Esophagus muscularis mucosa (tissue), 4 donors: ENCODE data around the gene MTOR. TPM values are rescaled to one million over a fixed set of nuclear protein-coding genes. Genes with fewer than 3 reads are reported as not detected.

Experiments
- DNase-seq: peaks from one replicate; pipeline ENCODE4 v3.0.0-alpha.2; 2017; ENCODE audit errors: extremely low spot score
- H3K27ac ChIP-seq, 4 donors: fragments of 200-600 bp; sonication (generic); replicated peaks in 1 of 4; 1 replicate in 3 of 4; 2 replicates in 1 of 4; pipeline ENCODE4 v1.5.1; 2016 to 2019; ENCODE audit warnings: mild to moderate bottlenecking in 1 of 4
- H3K27me3 ChIP-seq, 4 donors: fragments of 200-600 bp; sonication (generic); one replicate each; pipeline versions ENCODE4 v1.5.1 to v1.6.0; 2016 to 2019
- H3K36me3 ChIP-seq, 4 donors: fragments of 200-600 bp; sonication (generic); one replicate each; pipeline ENCODE4 v1.5.1; 2016 to 2019
- H3K4me1 ChIP-seq, 4 donors: fragments of 200-600 bp; sonication (generic); one replicate each; pipeline ENCODE4 v1.5.1; 2016 to 2019
- H3K4me3 ChIP-seq, 4 donors: fragments of 200-600 bp; sonication (generic); 1 replicate in 2 of 4; 2 replicates in 2 of 4; pipeline ENCODE4 v1.5.1; 2016 to 2019; ENCODE audit warnings: mild to moderate bottlenecking in 4 of 4, moderate library complexity in 1 of 4
- H3K9me3 ChIP-seq, 4 donors: fragments of 200-600 bp; sonication (generic); 1 replicate in 3 of 4; 2 replicates in 1 of 4; pipeline ENCODE4 v1.5.1; 2016 to 2019
- CTCF ChIP-seq, 3 experiments: fragments of 200-600 bp in 2 of 3; fragments of 450-650 bp in 1 of 3; sonication (generic) in 2 of 3; IDR thresholded peaks; one replicate each; pipeline ENCODE4 v1.5.1; 2017 to 2019; ENCODE audit warnings: antibody characterized with exemption in 3 of 3, mild to moderate bottlenecking in 2 of 3, moderate library complexity in 1 of 3
- EP300 ChIP-seq: sonication (generic); formaldehyde crosslinking; IDR thresholded peaks from one replicate; pipeline ENCODE4 v1.6.1; 2017; ENCODE audit warnings: antibody characterized with exemption
- POLR2A ChIP-seq: fragments of 450-650 bp; IDR thresholded peaks from one replicate; pipeline ENCODE4 v1.6.1; 2017; ENCODE audit warnings: antibody characterized with exemption, moderate library complexity, mild to moderate bottlenecking, low read depth
- POLR2AphosphoS5 ChIP-seq, 2 donors: sonication (generic); formaldehyde crosslinking; IDR thresholded peaks; one replicate each; pipeline ENCODE4 v1.6.1; 2017; ENCODE audit warnings: antibody characterized with exemption in 2 of 2
- WGBS: methylation state at CpG from one replicate; pipeline ENCODE4 v1.1.5; 2018; 5-methylcytosine and 5-hydroxymethylcytosine counted together
- intact Hi-C: fragments of 100-400 bp; cut with DNase I; formaldehyde crosslinking; loops from one replicate; pipeline ENCODE4 v1.15.1; 2023
- total RNA-seq, 4 donors: library from RNA; depleted of rRNA; stranded (reverse); fragments of >200 nt; gene quantifications; one replicate each; pipeline versions ENCODE4 v1.1.0 to v1.2.1, GENCODE V29; 2016

The MTOR gene
- total RNA-seq, 4 donors from 2014 or later, result 33.6 to 51.1 (median 41.0) TPM

GRCh38 chr1:11125931-11126330 is 136.4 kb downstream of the MTOR start:
- intact Hi-C loops, result no loop called here
- no peak for DNase-seq
- no peak overlapping the region for H3K27ac ChIP-seq

GRCh38 chr1:11124965-11125364 is 137.4 kb downstream of the MTOR start:
- WGBS, result 89% methylated on average over 3 of the region's 3 CpGs
- H3K4me3 ChIP-seq, result no peak overlapping the region
- H3K27me3 ChIP-seq, result no peaks in the 10 kb centered on the region
- H3K4me1 ChIP-seq, result no peaks in the 10 kb centered on the region
- no peak overlapping the region for H3K27ac ChIP-seq
- no peak for TF ChIP-seq CTCF (IDR thresholded peaks at IDR 0.05)
- TF ChIP-seq POLR2AphosphoS5 (IDR thresholded peaks at IDR 0.05), result no peak
- TF ChIP-seq EP300, result no peak
- no peaks in the 10 kb centered on the region for H3K9me3 ChIP-seq
- DNase-seq, result no peak
- H3K36me3 ChIP-seq, result peaks cover 87 to 100% (median 98%) of the 10 kb centered on the region in 4 donors
- intact Hi-C loops, result no loop called here

More at GRCh38 chr1:11125931-11126330, 136.4 kb downstream of the MTOR start:
- H3K9me3 ChIP-seq, result no peaks in the 10 kb centered on the region
- peaks cover 87 to 100% (median 98%) of the 10 kb centered on the region in 4 donors for H3K36me3 ChIP-seq
- TF ChIP-seq POLR2AphosphoS5 (IDR thresholded peaks at IDR 0.05) (no peak), CTCF (IDR thresholded peaks at IDR 0.05) (no peak), POLR2A (no peak), EP300 (no peak)
- H3K27me3 ChIP-seq, result no peaks in the 10 kb centered on the region
- no peaks in the 10 kb centered on the region for H3K4me1 ChIP-seq
- WGBS, result 87% methylated on average over 5 of the region's 5 CpGs
- no peak overlapping the region for H3K4me3 ChIP-seq

- H3K27ac ChIP-seq, result no peak overlapping the region
- TF ChIP-seq EP300, result no peak
- no peak for TF ChIP-seq CTCF (IDR thresholded peaks at IDR 0.05)
- TF ChIP-seq POLR2AphosphoS5 (IDR thresholded peaks at IDR 0.05), result no peak
- no peak for TF ChIP-seq POLR2A
- H3K9me3 ChIP-seq, result no peaks in the 10 kb centered on the region
- DNase-seq, result no peak
- no peak overlapping the region for H3K4me3 ChIP-seq
- WGBS, result 100% methylated on average over 2 of the region's 2 CpGs
- H3K36me3 ChIP-seq, result peaks cover 50 to 97% (median 88%) of the 10 kb centered on the region in 4 donors
- intact Hi-C loops, result loop anchor here (10.0 kb wide), 1 partner anchor 68 kb away; the partner anchor contains the start of gene ANGPTL7
- no peaks in the 10 kb centered on the region for H3K4me1 ChIP-seq
- no peaks in the 10 kb centered on the region for H3K27me3 ChIP-seq
These were observed 146.0 kb downstream of the MTOR start for GRCh38 chr1:11116318-11116717.

GRCh38 chr1:11114966-11115365 is 147.4 kb downstream of the MTOR start:
- Histone ChIP-seq H3K4me3 (no peak overlapping the region), H3K4me1 (no peaks in the 10 kb centered on the region), H3K27ac (no peak overlapping the region), H3K36me3 (peaks cover 37 to 97% (median 85%) of the 10 kb centered on the region in 4 donors), H3K9me3 (no peaks in the 10 kb centered on the region), H3K27me3 (no peaks in the 10 kb centered on the region)
- intact Hi-C loops, result loop anchor here (10.0 kb wide), 1 partner anchor 70 kb away; the partner anchor contains the start of gene ANGPTL7
- no peak for DNase-seq
- TF ChIP-seq POLR2A, result no peak
- no peak for TF ChIP-seq POLR2AphosphoS5 (IDR thresholded peaks at IDR 0.05)
- TF ChIP-seq EP300, result no peak
- TF ChIP-seq CTCF (IDR thresholded peaks at IDR 0.05), result no peak
- WGBS, result 70% methylated on average over 3 of the region's 3 CpGs
